Thoracic aorta (tissue), 2 donors: ENCODE results near the gene FZD7. TPM values are rescaled to one million over a fixed set of nuclear protein-coding genes. Genes with fewer than 3 reads are reported as not detected.

ENCODE experiments used
- ATAC-seq: fragments of 150-250 bp; one replicate; pipeline ENCODE4 v1.8.0; 2017; ENCODE audit warnings: low read depth; ENCODE audit not compliant: insufficient number of reproducible peaks, low FRiP score
- DNase-seq: peaks from one replicate; pipeline ENCODE4 v3.0.0-alpha.2; 2020; ENCODE audit warnings: low spot score
- H3K27ac ChIP-seq, 2 donors: fragments of 200-600 bp; sonication (generic); 1 replicate in 1 of 2; 2 replicates in 1 of 2; pipeline ENCODE4 v1.5.1; 2016; ENCODE audit warnings: mild to moderate bottlenecking in 2 of 2, moderate library complexity in 2 of 2
- H3K27me3 ChIP-seq: fragments of 200-600 bp; sonication (generic); replicated peaks from 2 replicates; pipeline ENCODE4 v1.6.0; 2016; ENCODE audit warnings: mild to moderate bottlenecking; ENCODE audit not compliant: insufficient read depth
- H3K36me3 ChIP-seq: fragments of 200-600 bp; sonication (generic); one replicate; pipeline ENCODE4 v1.5.1; 2016
- H3K4me1 ChIP-seq, 2 donors: fragments of 200-600 bp; sonication (generic); 1 replicate in 1 of 2; 2 replicates in 1 of 2; pipeline versions ENCODE4 v1.5.1 to v1.6.0; 2016; ENCODE audit warnings: low read depth in 2 of 2, mild to moderate bottlenecking in 1 of 2; ENCODE audit not compliant: control insufficient read depth in 1 of 2
- H3K4me3 ChIP-seq: fragments of 200-600 bp; sonication (generic); 2 replicates; pipeline ENCODE4 v1.5.1; 2016; ENCODE audit warnings: mild to moderate bottlenecking
- H3K9me3 ChIP-seq: fragments of 200-600 bp; sonication (generic); 2 replicates; pipeline ENCODE4 v1.5.1; 2016
- total RNA-seq, 2 donors: library from RNA; depleted of rRNA; stranded (reverse); fragments of >200 nt; gene quantifications; one replicate each; pipeline versions ENCODE4 v1.1.0 to v1.2.3, GENCODE V29; 2016
- TF ChIP-seq, protein P1 (sequence below): fragments of 200-600 bp; sonication (generic); IDR thresholded peaks from one replicate; pipeline ENCODE4 v1.5.1; 2019; ENCODE audit warnings: antibody characterized with exemption

The FZD7 gene
- total RNA-seq, 2 donors from 2014 or later: 14.0 to 14.4 TPM

DNA sequence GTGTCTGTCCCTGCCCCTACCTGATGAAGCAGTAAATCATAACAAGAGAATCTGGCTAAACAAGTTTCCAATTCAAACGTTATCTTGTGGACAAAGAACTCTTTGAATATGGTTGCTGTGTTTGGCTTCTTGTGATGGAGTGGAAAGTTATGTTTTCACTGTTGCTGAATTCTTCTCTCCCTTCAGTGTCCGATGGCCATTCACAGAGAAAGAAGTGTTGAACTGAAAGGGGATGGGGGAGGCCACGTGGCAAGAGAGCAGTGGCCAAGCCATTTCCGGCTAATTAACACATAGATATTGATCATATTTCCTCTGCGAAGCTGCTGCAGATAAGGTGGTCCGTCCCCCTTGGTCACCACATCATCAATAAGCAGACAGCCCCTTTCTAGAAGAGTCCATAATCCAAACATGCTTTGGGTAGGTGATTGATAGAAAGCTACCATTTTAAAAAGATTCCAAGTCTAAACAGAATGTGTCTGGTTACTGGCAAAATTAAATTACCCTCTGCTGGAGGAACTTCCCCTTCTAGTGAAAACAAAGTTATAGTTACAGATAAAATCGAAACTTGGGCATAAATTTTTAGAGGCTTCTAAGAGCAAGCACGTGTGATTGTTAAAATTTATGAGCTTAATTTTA is 36.9 kb upstream of the FZD7 start:
- Histone ChIP-seq H3K4me1 (no peaks in the 10 kb centered on the region), H3K36me3 (no peaks in the 10 kb centered on the region), H3K27ac (no peak overlapping the region), H3K27me3 (no peaks in the 10 kb centered on the region), H3K9me3 (no peaks in the 10 kb centered on the region), H3K4me3 (no peak overlapping the region)
- ATAC-seq (no peak), DNase-seq (no peak)
- TF ChIP-seq, protein P1, sequence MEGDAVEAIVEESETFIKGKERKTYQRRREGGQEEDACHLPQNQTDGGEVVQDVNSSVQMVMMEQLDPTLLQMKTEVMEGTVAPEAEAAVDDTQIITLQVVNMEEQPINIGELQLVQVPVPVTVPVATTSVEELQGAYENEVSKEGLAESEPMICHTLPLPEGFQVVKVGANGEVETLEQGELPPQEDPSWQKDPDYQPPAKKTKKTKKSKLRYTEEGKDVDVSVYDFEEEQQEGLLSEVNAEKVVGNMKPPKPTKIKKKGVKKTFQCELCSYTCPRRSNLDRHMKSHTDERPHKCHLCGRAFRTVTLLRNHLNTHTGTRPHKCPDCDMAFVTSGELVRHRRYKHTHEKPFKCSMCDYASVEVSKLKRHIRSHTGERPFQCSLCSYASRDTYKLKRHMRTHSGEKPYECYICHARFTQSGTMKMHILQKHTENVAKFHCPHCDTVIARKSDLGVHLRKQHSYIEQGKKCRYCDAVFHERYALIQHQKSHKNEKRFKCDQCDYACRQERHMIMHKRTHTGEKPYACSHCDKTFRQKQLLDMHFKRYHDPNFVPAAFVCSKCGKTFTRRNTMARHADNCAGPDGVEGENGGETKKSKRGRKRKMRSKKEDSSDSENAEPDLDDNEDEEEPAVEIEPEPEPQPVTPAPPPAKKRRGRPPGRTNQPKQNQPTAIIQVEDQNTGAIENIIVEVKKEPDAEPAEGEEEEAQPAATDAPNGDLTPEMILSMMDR: no peak

DNA sequence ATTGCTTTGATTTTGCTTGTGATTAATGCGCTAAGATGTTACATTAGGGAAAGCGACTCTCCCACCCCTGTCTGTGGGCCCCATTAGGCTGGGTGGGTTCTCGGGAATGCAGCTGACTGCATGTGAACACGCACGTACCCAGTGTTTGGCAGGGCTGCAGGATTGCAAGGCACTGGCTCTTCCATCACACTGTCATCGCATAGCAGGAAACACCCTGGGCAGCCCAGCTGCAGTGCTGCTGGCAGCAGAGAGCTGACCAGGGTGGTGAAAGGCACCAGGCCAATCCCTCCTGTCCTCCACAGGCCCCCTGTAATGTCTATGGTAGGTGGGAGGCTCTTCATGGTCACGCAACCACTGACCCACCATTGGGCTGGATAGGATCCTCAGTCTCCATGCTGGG is 34.4 kb upstream of the FZD7 start:
- TF ChIP-seq, protein P1: no peak
- H3K4me3 ChIP-seq: no peak overlapping the region
- H3K36me3 ChIP-seq: no peaks in the 10 kb centered on the region
- H3K27me3 ChIP-seq: no peaks in the 10 kb centered on the region
- no peaks in the 10 kb centered on the region for H3K4me1 ChIP-seq
- H3K27ac ChIP-seq: no peak overlapping the region
- DNase-seq (no peak), ATAC-seq (no peak)
- H3K9me3 ChIP-seq: no peaks in the 10 kb centered on the region

DNA sequence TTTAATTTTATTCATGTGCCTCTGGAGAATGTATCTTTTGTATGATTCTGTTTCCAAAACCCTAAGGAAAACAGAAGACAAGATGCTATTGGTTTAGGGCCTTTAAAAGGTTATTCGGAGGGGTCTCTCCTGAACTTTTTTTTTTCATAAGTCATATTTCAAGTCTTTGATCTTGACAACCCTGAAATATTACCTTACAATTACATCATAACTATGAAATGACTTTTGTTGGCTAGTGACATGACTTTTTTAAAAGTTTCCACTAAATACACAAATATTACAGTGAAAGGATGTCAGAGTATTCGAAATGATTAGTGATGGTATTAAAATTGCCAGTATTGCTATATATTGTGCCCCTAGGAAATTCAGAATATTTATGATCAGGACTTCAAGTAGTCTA is 31.8 kb upstream of the FZD7 start:
- no peaks in the 10 kb centered on the region for H3K4me1 ChIP-seq
- no peak overlapping the region for H3K4me3 ChIP-seq
- DNase-seq (no peak), ATAC-seq (no peak)
- TF ChIP-seq, protein P1: no peak
- no peaks in the 10 kb centered on the region for H3K36me3 ChIP-seq
- no peaks in the 10 kb centered on the region for H3K9me3 ChIP-seq
- H3K27ac ChIP-seq: no peak overlapping the region
- H3K27me3 ChIP-seq: no peaks in the 10 kb centered on the region

DNA sequence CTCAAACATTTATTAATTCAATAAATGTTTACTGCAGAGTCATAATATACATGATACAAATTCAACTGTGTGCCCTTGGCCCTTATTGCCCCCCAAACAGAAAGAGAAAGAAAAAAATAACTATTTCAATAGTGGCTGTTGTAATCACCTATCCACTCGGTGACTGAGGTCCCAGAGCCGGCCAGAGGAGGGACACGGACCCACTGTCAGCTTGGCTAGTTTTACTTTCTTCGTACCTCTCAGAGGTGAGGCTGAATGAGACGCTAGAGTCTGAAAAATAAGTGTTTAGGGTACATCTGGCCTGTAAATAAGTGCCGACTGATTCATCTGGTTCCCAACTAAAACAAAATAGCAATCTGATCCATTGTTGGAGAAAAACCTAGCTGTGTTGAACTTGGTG is 31.3 kb upstream of the FZD7 start:
- TF ChIP-seq, protein P1: no peak
- no peak for DNase-seq
- H3K9me3 ChIP-seq: no peaks in the 10 kb centered on the region

DNA sequence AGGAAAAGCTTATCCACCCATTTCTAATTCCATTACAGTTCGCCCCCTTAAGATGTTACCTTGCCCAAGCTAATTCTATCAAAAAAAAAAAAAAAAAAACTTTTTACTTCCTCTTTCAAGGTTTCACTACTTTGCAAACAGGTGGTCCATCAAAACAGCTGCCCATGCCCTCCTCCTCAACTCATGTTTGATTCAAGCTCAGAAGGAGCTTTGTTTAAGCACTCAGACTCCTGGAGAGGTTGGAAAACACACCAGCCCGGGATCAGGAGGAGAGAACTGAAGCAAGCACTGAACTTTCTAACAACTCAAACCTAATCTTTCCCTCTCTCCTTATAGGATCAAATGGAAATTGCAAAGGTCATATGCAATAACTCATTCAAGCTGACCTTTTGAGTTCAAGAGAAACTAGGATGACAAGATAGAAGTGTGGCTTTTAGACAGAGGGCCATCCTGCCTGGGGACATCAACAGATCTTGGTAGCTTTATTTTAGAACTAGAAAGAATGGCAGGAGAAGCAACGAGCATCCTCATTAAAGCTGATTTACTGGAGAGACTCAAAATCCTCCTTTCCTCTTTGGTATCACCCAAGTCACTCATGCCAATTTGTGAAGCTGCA is 28.3 kb upstream of the FZD7 start:
- H3K36me3 ChIP-seq: no peaks in the 10 kb centered on the region
- H3K9me3 ChIP-seq: no peaks in the 10 kb centered on the region
- ATAC-seq: no peak
- no peak overlapping the region for H3K27ac ChIP-seq
- no peak overlapping the region for H3K4me3 ChIP-seq
- no peaks in the 10 kb centered on the region for H3K4me1 ChIP-seq
- no peaks in the 10 kb centered on the region for H3K27me3 ChIP-seq
- no peak for DNase-seq
- TF ChIP-seq, protein P1: no peak

More for the DNA sequence above, 31.3 kb upstream of the FZD7 start:
- Histone ChIP-seq H3K27me3 (no peaks in the 10 kb centered on the region), H3K4me1 (no peaks in the 10 kb centered on the region), H3K27ac (no peak overlapping the region), H3K36me3 (no peaks in the 10 kb centered on the region), H3K4me3 (no peak overlapping the region)
- ATAC-seq: no peak
